IPS-11a (cell line): ENCODE measurements around the gene KCTD17.

Experiments
- H3K4me3 ChIP-seq: one replicate; pipeline ENCODE4 v1.5.1; 2013; ENCODE audit warnings: low read depth, low read length, control low read depth

Gene KCTD17, protein sequence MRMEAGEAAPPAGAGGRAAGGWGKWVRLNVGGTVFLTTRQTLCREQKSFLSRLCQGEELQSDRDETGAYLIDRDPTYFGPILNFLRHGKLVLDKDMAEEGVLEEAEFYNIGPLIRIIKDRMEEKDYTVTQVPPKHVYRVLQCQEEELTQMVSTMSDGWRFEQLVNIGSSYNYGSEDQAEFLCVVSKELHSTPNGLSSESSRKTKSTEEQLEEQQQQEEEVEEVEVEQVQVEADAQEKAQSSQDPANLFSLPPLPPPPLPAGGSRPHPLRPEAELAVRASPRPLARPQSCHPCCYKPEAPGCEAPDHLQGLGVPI

GRCh38 chr22:37051391-37052385 lies at the start of gene KCTD17:
Gene KCTD17 (plus strand): TSS chr22:37051742. CDS start chr22:37051761, 19 bp downstream.
- H3K4me3 ChIP-seq: peak within 1 kb of the TSS; percentile 80

- H3K4me3 ChIP-seq: no peak overlapping the region
Observed at GRCh38 chr22:37001826-37002225, 49.7 kb upstream of the KCTD17 start.

GRCh38 chr22:37002633-37003032 lies 48.9 kb upstream of the KCTD17 start:
- no peak overlapping the region for H3K4me3 ChIP-seq

- no peak overlapping the region for H3K4me3 ChIP-seq
Observed at GRCh38 chr22:37007651-37008050, 43.9 kb upstream of the KCTD17 start.

- no peak overlapping the region for H3K4me3 ChIP-seq
Observed at GRCh38 chr22:37008365-37008764, 43.2 kb upstream of the KCTD17 start.

GRCh38 chr22:37009490-37009889 lies 42.1 kb upstream of the KCTD17 start:
- no peak overlapping the region for H3K4me3 ChIP-seq

GRCh38 chr22:37010174-37010573 lies 41.4 kb upstream of the KCTD17 start:
- H3K4me3 ChIP-seq: no peak overlapping the region

DNA sequence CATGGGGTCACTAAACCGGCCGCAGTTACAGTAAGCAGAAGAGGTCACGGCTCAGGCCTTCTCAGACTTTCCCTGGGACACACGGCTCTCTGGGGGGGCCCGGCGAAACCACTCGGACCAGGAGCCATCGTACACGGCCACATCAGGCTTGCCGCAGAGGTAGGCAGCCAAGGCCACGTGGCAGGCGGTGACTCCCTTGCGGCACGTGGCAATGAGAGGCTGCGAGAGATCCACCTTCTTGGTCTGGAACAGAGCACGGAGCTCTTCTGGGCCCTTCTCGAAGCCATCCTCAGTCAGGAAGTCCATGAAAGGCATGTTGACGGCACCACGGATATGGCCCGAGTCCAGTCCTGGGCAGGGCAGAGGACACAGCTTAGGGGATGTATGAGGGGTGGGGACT lies 40.6 kb upstream of the KCTD17 start:
- H3K4me3 ChIP-seq: no peak overlapping the region

DNA sequence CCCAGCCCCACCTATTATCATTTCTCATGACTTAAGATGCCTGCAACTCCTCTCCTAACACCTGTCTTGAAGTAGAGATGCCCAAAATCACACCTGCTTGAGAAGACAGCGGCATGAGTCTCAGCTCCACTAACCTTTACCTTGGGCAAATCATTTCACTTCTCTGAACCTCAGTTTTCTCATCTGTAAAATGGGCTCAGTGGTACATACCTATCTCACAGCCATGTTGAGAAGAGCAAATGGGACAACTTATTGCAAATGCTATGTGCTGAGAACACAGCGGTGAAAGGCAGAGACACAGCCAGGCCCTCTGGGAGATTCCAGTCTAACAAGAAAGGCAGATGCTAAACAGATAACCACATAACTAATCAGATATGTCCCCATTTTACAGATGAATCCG lies 40.1 kb upstream of the KCTD17 start:
- no peak overlapping the region for H3K4me3 ChIP-seq

DNA sequence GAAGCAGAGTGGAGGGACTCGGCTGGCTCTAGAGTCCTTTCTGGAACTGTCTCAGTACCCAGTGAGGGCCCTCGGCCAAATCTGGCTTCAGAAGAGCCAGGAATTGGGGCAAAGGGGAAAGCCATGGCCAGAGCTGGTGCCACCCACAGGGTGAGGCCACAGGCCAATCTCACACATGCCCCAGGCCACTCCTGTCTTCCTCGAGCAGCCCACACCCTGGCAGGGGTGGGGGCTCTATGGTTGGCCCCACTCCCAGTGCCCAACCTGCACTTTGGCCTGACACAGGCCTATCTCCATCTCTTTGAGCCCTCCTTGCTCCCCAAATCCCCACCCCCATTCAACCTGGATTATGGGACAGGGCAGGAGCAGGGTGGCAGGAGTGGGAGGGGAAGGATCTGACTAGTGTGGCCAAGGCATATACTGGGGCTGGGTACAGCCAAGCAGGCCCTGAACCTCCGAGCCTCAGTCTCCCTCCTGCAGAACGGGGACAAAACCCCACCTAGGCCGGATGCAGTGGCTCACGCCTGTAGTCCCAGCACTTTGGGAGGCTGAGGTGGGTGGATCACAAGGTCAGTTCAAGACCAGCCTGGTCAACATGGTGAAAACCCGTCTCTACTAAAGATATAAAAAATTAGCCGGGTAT lies 39.2 kb upstream of the KCTD17 start:
- H3K4me3 ChIP-seq: no peak overlapping the region

GRCh38 chr22:37012956-37013355 lies 38.6 kb upstream of the KCTD17 start:
- H3K4me3 ChIP-seq: no peak overlapping the region

DNA sequence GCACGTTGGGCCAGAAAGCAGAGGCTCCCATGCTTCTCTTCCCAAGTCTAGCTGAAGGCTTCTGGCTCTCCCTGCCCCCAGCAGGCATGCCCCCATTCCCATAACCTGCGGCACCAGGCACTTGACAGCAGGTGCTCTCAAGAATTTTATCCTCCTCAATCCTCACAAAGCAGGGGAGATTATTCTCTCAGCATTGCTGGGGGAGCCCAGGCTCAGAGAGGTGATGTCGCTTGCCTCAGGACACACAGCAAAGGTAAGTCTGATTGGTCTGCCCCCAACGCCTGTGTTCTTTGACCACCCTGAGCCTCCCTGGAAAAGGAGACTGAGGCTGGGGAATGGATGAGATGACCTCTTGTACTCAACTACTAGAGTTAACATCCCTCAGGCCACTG lies 37.1 kb upstream of the KCTD17 start:
- no peak overlapping the region for H3K4me3 ChIP-seq

- H3K4me3 ChIP-seq: no peak overlapping the region
Observed at GRCh38 chr22:37014835-37015586, 36.5 kb upstream of the KCTD17 start.

GRCh38 chr22:37015587-37015878 lies 36.0 kb upstream of the KCTD17 start:
- no peak overlapping the region for H3K4me3 ChIP-seq

DNA sequence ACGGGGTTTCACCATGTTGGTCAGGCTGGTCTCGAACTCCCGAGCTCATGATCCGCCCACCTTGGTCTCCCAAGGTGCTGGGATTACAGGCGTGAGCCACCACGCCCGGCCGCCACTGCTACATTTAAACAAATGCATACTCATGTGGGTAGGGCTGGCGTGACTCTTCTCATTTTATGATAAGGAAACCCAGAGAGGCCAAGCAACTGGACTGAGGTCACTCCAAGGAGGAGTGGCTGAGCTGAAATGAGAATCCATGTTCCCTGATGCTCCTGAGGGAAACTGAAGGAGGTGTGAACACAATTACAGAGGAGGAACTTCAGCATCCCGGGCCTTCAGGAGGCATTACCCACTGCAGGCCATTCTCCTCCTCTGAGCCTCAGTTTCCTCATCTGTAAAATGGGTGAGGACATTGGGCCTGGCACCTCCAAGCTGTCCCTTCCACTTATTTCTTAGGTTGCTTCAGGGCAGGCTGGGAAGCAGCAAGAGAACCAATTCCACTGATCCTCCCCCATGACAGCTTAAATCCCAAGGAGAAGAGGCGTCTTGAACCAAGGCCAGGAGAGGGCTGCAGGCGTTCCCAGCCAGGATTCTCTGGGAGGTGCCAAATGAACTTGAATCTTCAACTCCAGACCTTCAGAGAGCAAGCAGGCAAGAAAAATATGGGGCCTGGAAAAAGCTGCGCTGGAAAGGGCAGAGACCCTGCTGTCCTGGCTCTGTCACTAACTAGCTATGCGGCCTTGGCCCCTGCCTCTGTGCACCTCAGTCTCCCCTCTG lies 35.2 kb upstream of the KCTD17 start:
- no peak overlapping the region for H3K4me3 ChIP-seq

DNA sequence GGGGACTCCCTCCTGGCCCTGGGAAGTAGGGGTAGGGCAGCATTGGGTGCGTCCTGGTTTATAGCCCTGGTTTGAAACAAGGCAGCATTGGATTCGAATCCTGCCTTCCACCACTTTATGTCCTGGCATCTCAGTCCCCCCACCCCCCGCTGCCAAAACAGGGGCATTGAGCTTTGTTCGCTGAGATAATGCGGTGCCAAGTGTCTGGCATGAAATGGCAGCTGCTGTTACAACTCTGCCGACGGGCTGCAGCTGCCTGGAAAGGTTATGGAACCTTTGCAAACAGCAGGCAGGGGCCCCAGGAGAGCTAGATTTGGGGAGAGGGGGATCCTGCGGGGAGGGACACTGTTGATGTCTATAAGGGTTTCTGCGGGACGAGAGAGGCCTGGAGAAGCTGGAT lies 34.2 kb upstream of the KCTD17 start:
- no peak overlapping the region for H3K4me3 ChIP-seq

DNA sequence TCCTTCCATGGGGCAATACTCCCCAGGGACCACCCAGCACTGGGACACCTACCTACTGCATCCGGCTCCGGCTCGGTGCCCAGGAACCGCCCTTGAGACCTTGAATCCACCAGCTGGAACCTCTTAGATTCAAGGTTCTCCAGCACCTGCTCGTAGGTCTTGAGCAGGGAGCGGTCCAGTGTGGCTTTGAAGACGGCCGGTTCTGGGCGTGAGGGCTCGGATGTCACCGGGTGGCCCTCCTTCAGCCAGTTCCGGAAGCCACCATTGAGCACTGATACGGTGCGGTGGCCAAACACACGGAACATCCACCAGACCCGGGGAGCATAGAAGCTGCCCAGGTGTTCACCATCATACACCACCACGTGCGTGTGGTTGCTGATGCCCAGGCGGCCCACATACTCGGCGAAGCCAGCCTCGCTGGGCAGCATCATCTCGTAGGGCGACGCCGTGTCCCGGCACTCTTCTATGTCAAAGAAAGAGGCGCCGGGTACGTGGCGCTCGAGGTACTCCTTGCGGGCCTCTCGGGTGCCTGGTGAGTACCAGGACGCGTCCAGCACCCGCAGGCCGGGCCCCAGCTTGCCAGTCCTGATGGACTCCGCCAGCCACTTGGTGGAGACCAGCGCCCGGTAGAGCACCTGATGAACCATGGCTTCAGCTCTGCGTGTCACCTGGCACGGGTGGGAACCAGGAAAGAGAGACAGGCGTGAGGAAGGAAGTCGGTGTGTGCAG lies 33.3 kb upstream of the KCTD17 start:
- H3K4me3 ChIP-seq: peak overlapping the region; percentile 77

- H3K4me3 ChIP-seq: peak overlapping the region; percentile 77
Observed at GRCh38 chr22:37018815-37019308, 32.7 kb upstream of the KCTD17 start.
